Measurements from ENCODE around the gene RNF167.

GRCh38 chr17:4901108-4901647 is 38.9 kb upstream of the RNF167 start:
- TF ChIP-seq CTCF (IDR thresholded peaks at IDR 0.05): no peak
- no peak for TF ChIP-seq POLR2A (IDR thresholded peaks at IDR 0.05)
